Lower leg skin (tissue), 4 donors: ENCODE data around the gene COX7A1. TPM values are rescaled to one million over a fixed set of nuclear protein-coding genes. Genes with fewer than 3 reads are reported as not detected.
"Not testable (repeated sequence)": the region's sequence is repeated elsewhere in the genome, so short reads cannot be mapped to it uniquely, and the experiment has no call there.

Experiments
- DNase-seq, 2 donors: peaks; one replicate each; pipeline ENCODE4 v3.0.0-alpha.2; 2019; ENCODE audit warnings: low spot score in 2 of 2
- H3K4me3 ChIP-seq: fragments of 200-600 bp; sonication (generic); 2 replicates; pipeline ENCODE4 v1.5.1; 2017; ENCODE audit warnings: mild to moderate bottlenecking, low read depth; ENCODE audit not compliant: poor library complexity, severe bottlenecking
- POLR2A ChIP-seq, 2 donors: fragments of 450-650 bp; IDR thresholded peaks; one replicate each; pipeline ENCODE4 v1.6.1; 2016 to 2017; ENCODE audit warnings: antibody characterized with exemption in 2 of 2, mild to moderate bottlenecking in 1 of 2, moderate library complexity in 1 of 2
- WGBS, 2 donors: methylation state at CpG; one replicate each; pipeline ENCODE4 v1.1.5; 2018; 5-methylcytosine and 5-hydroxymethylcytosine counted together
- intact Hi-C: fragments of 100-400 bp; cut with DNase I; formaldehyde crosslinking; loops from one replicate; pipeline ENCODE4 v1.15.0; 2023; ENCODE audit warnings: low total_unique reads
- total RNA-seq, 4 donors: library from RNA; depleted of rRNA; stranded (reverse); fragments of >200 nt; gene quantifications; one replicate each; pipeline ENCODE4 v1.1.0, GENCODE V29; 2016
- TF ChIP-seq, protein P1 (sequence below), 3 donors: fragments of 450-650 bp; IDR thresholded peaks; one replicate each; pipeline ENCODE4 v1.5.1; 2016; ENCODE audit warnings: antibody characterized with exemption in 3 of 3, mild to moderate bottlenecking in 3 of 3, moderate library complexity in 2 of 3

The COX7A1 gene
- total RNA-seq, 4 donors from 2014 or later = 1.1 to 12.9 (median 6.3) TPM

- no peak overlapping the region for H3K4me3 ChIP-seq
- 81% methylated on average over 17 of the region's 17 CpGs for WGBS, 2 donors
- TF ChIP-seq, protein P1, sequence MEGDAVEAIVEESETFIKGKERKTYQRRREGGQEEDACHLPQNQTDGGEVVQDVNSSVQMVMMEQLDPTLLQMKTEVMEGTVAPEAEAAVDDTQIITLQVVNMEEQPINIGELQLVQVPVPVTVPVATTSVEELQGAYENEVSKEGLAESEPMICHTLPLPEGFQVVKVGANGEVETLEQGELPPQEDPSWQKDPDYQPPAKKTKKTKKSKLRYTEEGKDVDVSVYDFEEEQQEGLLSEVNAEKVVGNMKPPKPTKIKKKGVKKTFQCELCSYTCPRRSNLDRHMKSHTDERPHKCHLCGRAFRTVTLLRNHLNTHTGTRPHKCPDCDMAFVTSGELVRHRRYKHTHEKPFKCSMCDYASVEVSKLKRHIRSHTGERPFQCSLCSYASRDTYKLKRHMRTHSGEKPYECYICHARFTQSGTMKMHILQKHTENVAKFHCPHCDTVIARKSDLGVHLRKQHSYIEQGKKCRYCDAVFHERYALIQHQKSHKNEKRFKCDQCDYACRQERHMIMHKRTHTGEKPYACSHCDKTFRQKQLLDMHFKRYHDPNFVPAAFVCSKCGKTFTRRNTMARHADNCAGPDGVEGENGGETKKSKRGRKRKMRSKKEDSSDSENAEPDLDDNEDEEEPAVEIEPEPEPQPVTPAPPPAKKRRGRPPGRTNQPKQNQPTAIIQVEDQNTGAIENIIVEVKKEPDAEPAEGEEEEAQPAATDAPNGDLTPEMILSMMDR (IDR thresholded peaks at IDR 0.05) = no peak
- TF ChIP-seq POLR2A (IDR thresholded peaks at IDR 0.05) = no peak
- DNase-seq = no peak
- intact Hi-C loops = no loop called here
These were observed 30.5 kb upstream of the COX7A1 start for GRCh38 chr19:36182612-36183244.

DNA sequence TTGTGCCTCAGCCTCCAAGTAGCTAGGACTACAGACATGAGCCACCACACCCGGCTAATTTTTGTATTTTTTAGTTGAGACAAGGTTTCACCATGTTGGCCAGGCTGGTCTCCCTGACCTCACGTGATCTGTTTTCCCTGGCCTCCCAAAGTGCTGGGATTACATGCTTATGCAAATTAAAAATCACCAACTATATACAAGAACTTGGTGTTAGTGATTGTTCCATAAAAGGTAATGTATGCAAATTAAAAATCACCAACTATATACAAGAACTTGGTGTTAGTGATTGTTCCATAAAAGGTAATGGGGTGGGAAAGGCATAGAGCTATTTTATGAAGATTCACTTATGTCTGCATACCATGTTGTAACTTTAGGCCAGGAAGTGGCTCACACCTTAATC, 26.8 kb upstream of the COX7A1 start:
- H3K4me3 ChIP-seq, intact Hi-C loops, DNase-seq: not testable (repeated sequence)
- WGBS, 2 donors = 37 to 56% methylated on average over 2 of the region's 2 CpGs

GRCh38 chr19:36173846-36174245, 21.6 kb upstream of the COX7A1 start:
- DNase-seq, intact Hi-C loops, H3K4me3 ChIP-seq: not testable (repeated sequence)
- WGBS, 2 donors = 81 to 87% methylated on average over 8 of the region's 8 CpGs

GRCh38 chr19:36172852-36173251, 20.6 kb upstream of the COX7A1 start:
- no peak for TF ChIP-seq POLR2A (IDR thresholded peaks at IDR 0.05)
- TF ChIP-seq, protein P1 (IDR thresholded peaks at IDR 0.05) = no peak
- no peak overlapping the region for H3K4me3 ChIP-seq
- intact Hi-C loops = no loop called here
- WGBS, 2 donors = 94 to 95% methylated on average over 5 of the region's 5 CpGs
- DNase-seq = no peak

GRCh38 chr19:36169084-36169760, 17.0 kb upstream of the COX7A1 start:
- 33 to 38% methylated on average over 9 of the region's 9 CpGs for WGBS, 2 donors
- no peak overlapping the region for H3K4me3 ChIP-seq
- DNase-seq = no peak

DNA sequence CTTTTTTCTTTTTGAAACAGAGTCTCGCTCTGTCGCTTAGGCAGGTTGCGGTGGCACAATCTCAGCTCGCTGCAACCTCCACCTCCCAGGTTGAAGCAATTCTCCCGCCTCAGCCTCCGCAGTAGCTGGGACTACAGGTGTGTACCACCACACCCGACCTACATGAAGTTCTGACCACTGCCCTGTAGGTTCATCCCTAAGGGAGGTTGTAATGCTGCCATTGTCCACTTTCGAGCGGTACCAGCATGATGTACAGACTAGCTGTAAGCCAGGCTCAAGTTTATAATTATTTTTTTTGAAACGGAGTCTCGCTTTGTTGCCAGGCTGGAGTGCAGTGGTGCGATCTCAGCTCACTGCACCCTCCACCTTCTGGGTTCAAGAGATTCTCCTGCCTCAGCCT, 11.6 kb upstream of the COX7A1 start:
- intact Hi-C loops = no loop called here
- H3K4me3 ChIP-seq = no peak overlapping the region
- TF ChIP-seq POLR2A (IDR thresholded peaks at IDR 0.05) = no peak
- TF ChIP-seq, protein P1 (IDR thresholded peaks at IDR 0.05) = no peak
- 97% methylated on average over 12 of the region's 12 CpGs for WGBS, 2 donors
- no peak for DNase-seq

More at GRCh38 chr19:36169084-36169760, 17.0 kb upstream of the COX7A1 start:
- TF ChIP-seq POLR2A (IDR thresholded peaks at IDR 0.05) = no peak
- TF ChIP-seq, protein P1 (IDR thresholded peaks at IDR 0.05) = no peak
- intact Hi-C loops = loop anchor here (5.0 kb wide), 1 partner anchor 47 kb away; no protein-coding TSS in a partner anchor
